Smooth muscle cell (in vitro differentiated cells): ENCODE results near the gene SMIM35. TPM values are rescaled to one million over a fixed set of nuclear protein-coding genes. Genes with fewer than 3 reads are reported as not detected.

Source experiments
- DNase-seq: peaks from one replicate; lab custom pipeline; 2025; ENCODE audit not compliant: unreplicated experiment; lab: John Stamatoyannopoulos, UW
- H2AFZ ChIP-seq: fragments of 200-600 bp; sonication (generic); 2 replicates; pipeline ENCODE4 v1.6.0; 2016; ENCODE audit warnings: antibody characterized with exemption, low read depth, mild to moderate bottlenecking
- H3F3A ChIP-seq: fragments of 200-600 bp; sonication (generic); 2 replicates; pipeline ENCODE4 v1.6.0; 2017; ENCODE audit warnings: antibody characterized with exemption, low read depth
- H3K27ac ChIP-seq: fragments of 200-600 bp; sonication (generic); 2 replicates; pipeline ENCODE4 v1.5.1; 2016; ENCODE audit warnings: low read depth, mild to moderate bottlenecking
- H3K27me3 ChIP-seq: fragments of 200-600 bp; sonication (generic); 2 replicates; pipeline ENCODE4 v1.6.1; 2016; ENCODE audit warnings: low read depth, mild to moderate bottlenecking
- H3K36me3 ChIP-seq: fragments of 200-600 bp; sonication (generic); 2 replicates; pipeline ENCODE4 v1.5.1; 2016; ENCODE audit warnings: low read depth
- H3K4me1 ChIP-seq: fragments of 200-600 bp; sonication (generic); 2 replicates; pipeline ENCODE4 v1.5.1; 2016; ENCODE audit warnings: low read depth
- H3K4me2 ChIP-seq: fragments of 200-600 bp; sonication (generic); 2 replicates; pipeline ENCODE4 v1.6.0; 2016; ENCODE audit warnings: mild to moderate bottlenecking
- H3K4me3 ChIP-seq: fragments of 200-600 bp; sonication (generic); 2 replicates; pipeline ENCODE4 v1.5.1; 2016; ENCODE audit warnings: mild to moderate bottlenecking
- H3K79me2 ChIP-seq: fragments of 200-600 bp; sonication (generic); 2 replicates; pipeline ENCODE4 v1.6.0; 2016; ENCODE audit warnings: low read depth, mild to moderate bottlenecking
- H3K9ac ChIP-seq: fragments of 200-600 bp; sonication (generic); 2 replicates; pipeline ENCODE4 v1.6.0; 2016; ENCODE audit warnings: low read depth
- H3K9me3 ChIP-seq: fragments of 200-600 bp; sonication (generic); replicated peaks from 2 replicates; pipeline ENCODE4 v1.5.1; 2016; ENCODE audit warnings: low read depth
- H4K20me1 ChIP-seq: fragments of 200-600 bp; sonication (generic); 2 replicates; pipeline ENCODE4 v1.6.0; 2016; ENCODE audit warnings: low read depth
- WGBS: methylation state at CpG from one replicate; pipeline ENCODE4 v1.1.7; 2016; ENCODE audit warnings: low lambda C conversion rate; 5-methylcytosine and 5-hydroxymethylcytosine counted together
- polyA plus RNA-seq: library from polyadenylated mRNA; unstranded; fragments of >200 nt; fragmentation: Nextera tagmentation; extraction: Ambion mirVana; gene quantifications from 2 replicates; pipeline ENCODE4 v1.2.1, GENCODE V29; 2016
- total RNA-seq: library from RNA; depleted of rRNA; stranded (reverse); fragments of >200 nt; gene quantifications from 2 replicates; pipeline ENCODE4 v1.2.3, GENCODE V29; 2014
- TF ChIP-seq, protein P1 (sequence below): fragments of 200-600 bp; sonication (generic); IDR thresholded peaks from 2 replicates; pipeline ENCODE4 v1.5.1; 2017; ENCODE audit warnings: borderline replicate concordance, mild to moderate bottlenecking, antibody characterized with exemption; ENCODE audit not compliant: insufficient read depth, poor library complexity, severe bottlenecking

Gene SMIM35
- total and polyA plus RNA-seq, 2 experiments from 2014 or later: not detected

DNA sequence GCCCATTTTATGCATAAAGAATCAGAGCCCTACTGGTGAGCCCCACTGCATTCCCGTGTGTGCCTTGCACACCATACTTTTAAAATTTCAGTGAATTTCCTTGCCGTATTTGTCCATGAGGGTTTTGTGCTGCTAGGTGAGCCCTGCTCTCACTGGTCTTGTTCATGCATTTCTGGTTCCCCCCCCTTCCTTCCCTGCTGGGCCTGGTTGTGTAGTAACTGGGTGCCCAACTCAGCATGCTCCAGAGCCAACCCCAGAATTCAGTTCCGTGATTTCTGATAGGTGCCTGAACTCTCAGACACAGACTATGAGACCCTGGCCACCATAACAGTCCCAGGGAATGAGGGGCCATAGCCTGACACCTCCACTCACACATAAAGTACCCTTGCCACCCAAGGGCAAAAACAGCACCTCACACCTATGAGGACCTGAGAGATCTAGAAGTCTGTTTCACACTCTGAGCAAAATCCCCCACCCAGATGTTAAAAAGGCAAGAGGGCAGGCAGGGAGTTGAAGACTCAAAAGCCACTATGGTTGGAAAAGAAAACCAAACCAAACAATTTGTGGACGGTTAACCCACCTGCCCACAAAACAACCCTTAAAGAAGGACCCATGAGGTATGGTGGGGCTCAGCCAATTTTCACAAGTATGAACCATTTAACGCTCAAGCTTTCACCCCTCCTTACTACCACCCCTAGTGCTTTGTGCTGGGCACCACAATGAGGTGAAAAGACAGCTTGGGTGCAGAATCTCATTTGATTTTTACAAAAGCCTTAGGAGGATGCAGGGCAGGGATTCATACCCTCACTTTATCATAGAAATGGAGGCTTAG, 117.4 kb downstream of the SMIM35 start:
- no peak overlapping the region for H3K27ac ChIP-seq
- H3K36me3 ChIP-seq: no peaks in the 10 kb centered on the region
- no peak overlapping the region for H3K4me2 ChIP-seq
- H2AFZ ChIP-seq: no peak overlapping the region
- H3K4me1 ChIP-seq: no peaks in the 10 kb centered on the region
- H3K79me2 ChIP-seq: no peaks in the 10 kb centered on the region
- no peak for DNase-seq
- no peaks in the 10 kb centered on the region for H4K20me1 ChIP-seq
- H3F3A ChIP-seq: no peaks in the 10 kb centered on the region
- H3K4me3 ChIP-seq: no peak overlapping the region
- 90% methylated on average over 5 of the region's 5 CpGs for WGBS
- H3K27me3 ChIP-seq: no peaks in the 10 kb centered on the region
- TF ChIP-seq, protein P1, sequence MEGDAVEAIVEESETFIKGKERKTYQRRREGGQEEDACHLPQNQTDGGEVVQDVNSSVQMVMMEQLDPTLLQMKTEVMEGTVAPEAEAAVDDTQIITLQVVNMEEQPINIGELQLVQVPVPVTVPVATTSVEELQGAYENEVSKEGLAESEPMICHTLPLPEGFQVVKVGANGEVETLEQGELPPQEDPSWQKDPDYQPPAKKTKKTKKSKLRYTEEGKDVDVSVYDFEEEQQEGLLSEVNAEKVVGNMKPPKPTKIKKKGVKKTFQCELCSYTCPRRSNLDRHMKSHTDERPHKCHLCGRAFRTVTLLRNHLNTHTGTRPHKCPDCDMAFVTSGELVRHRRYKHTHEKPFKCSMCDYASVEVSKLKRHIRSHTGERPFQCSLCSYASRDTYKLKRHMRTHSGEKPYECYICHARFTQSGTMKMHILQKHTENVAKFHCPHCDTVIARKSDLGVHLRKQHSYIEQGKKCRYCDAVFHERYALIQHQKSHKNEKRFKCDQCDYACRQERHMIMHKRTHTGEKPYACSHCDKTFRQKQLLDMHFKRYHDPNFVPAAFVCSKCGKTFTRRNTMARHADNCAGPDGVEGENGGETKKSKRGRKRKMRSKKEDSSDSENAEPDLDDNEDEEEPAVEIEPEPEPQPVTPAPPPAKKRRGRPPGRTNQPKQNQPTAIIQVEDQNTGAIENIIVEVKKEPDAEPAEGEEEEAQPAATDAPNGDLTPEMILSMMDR: no peak
- H3K9ac ChIP-seq: no peak overlapping the region
- H3K9me3 ChIP-seq: no peaks in the 10 kb centered on the region

DNA sequence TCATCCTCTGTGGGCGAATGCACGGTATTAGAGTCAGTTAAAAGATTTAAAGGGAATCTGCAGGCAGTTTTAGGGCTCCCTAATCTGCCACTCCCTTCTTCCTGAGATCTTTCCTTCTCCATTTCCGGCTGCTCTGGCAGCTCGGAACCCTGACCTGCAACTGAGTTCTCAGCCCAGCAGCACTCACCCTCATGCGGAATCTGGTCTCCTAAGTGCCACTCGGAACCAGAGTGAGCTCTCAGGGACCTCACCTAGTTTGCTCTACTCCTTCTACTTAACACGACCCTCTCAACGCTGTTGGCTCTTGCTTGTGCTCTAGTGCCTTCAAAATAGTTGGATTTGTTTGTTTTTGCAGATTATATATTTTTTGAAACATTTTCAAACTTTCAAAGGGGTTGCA, 119.9 kb downstream of the SMIM35 start:
- WGBS: 82% methylated on average over 8 of the region's 8 CpGs

GRCh38 chr11:117962826-117963225, 123.9 kb downstream of the SMIM35 start:
- H3K4me2 ChIP-seq: no peak overlapping the region
- TF ChIP-seq, protein P1: no peak
- no peak overlapping the region for H3K4me3 ChIP-seq
- no peaks in the 10 kb centered on the region for H3K79me2 ChIP-seq
- WGBS: 90% methylated on average over 3 of the region's 3 CpGs
- no peak overlapping the region for H3K9ac ChIP-seq
- H4K20me1 ChIP-seq: no peaks in the 10 kb centered on the region
- H3F3A ChIP-seq: no peaks in the 10 kb centered on the region
- H3K27ac ChIP-seq: no peak overlapping the region
- H3K27me3 ChIP-seq: no peaks in the 10 kb centered on the region
- H3K9me3 ChIP-seq: no peaks in the 10 kb centered on the region
- H3K36me3 ChIP-seq: no peaks in the 10 kb centered on the region
- DNase-seq: no peak
- no peak overlapping the region for H2AFZ ChIP-seq
- no peaks in the 10 kb centered on the region for H3K4me1 ChIP-seq

More for the DNA sequence above, 119.9 kb downstream of the SMIM35 start:
- H3F3A ChIP-seq: no peaks in the 10 kb centered on the region
- no peak overlapping the region for H3K4me3 ChIP-seq
- no peak overlapping the region for H3K4me2 ChIP-seq
- no peaks in the 10 kb centered on the region for H3K36me3 ChIP-seq
- H3K79me2 ChIP-seq: no peaks in the 10 kb centered on the region
- H2AFZ ChIP-seq: no peak overlapping the region
- no peaks in the 10 kb centered on the region for H3K9me3 ChIP-seq
- no peak overlapping the region for H3K27ac ChIP-seq
- no peak overlapping the region for H3K9ac ChIP-seq
- H4K20me1 ChIP-seq: no peaks in the 10 kb centered on the region
- DNase-seq: no peak
- H3K4me1 ChIP-seq: no peaks in the 10 kb centered on the region
- TF ChIP-seq, protein P1: no peak
- no peaks in the 10 kb centered on the region for H3K27me3 ChIP-seq

DNA sequence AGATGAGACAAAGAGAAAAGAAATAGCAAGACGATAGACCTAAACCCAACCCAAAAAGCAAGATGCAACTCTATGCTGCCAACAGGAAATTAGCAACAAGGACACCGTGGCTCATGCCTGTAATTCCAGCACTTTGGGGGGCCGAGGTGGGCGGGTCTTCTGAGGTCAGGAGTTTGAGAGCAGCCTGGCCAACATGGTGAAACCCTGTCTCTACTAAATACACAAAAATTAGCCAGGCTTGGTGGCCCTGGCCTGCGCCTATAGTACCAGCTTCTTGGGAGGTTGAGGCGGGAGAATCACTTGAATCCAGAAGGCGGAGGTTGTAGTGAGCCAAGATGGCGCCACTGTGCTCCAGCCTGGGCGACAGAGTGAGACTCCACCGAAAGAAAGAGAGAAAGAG, 124.9 kb downstream of the SMIM35 start:
- no peak overlapping the region for H3K4me2 ChIP-seq
- DNase-seq: no peak

More for the DNA sequence above, 124.9 kb downstream of the SMIM35 start:
- Histone ChIP-seq H3K9ac (no peak overlapping the region), H3K4me1 (no peaks in the 10 kb centered on the region), H2AFZ (no peak overlapping the region), H3K9me3 (no peaks in the 10 kb centered on the region), H3K4me3 (no peak overlapping the region), H3F3A (no peaks in the 10 kb centered on the region), H3K36me3 (no peaks in the 10 kb centered on the region), H3K27me3 (no peaks in the 10 kb centered on the region), H3K79me2 (no peaks in the 10 kb centered on the region), H3K27ac (no peak overlapping the region), H4K20me1 (no peaks in the 10 kb centered on the region)
- WGBS: 84% methylated on average over 10 of the region's 10 CpGs
- TF ChIP-seq, protein P1: no peak
